Mesenchymal stem cell (in vitro differentiated cells and primary cell): ENCODE measurements around the gene HVCN1.

Experiments
- DNase-seq: peaks from one replicate; pipeline ENCODE4 v3.0.0-alpha.2; 2013
- H2AFZ ChIP-seq: one replicate; pipeline ENCODE4 v1.6.1; 2013; ENCODE audit warnings: low read depth, mild to moderate bottlenecking, control low read depth, inconsistent platforms, low read length, moderate library complexity
- H2AK5ac ChIP-seq: 2 replicates; pipeline ENCODE4 v1.6.1; 2013; ENCODE audit warnings: low read length, moderate library complexity, mild to moderate bottlenecking, inconsistent platforms; ENCODE audit not compliant: severe bottlenecking
- H2BK120ac ChIP-seq: one replicate; pipeline ENCODE4 v1.6.1; 2013; ENCODE audit warnings: low read depth, mild to moderate bottlenecking, inconsistent platforms, low read length, moderate library complexity
- H2BK12ac ChIP-seq, 2 experiments: one replicate each; pipeline ENCODE4 v1.6.1; 2013; ENCODE audit warnings: inconsistent platforms in 2 of 2, low read length in 2 of 2, mild to moderate bottlenecking in 2 of 2, moderate library complexity in 2 of 2, control low read depth in 1 of 2
- H2BK15ac ChIP-seq: one replicate; pipeline ENCODE4 v1.6.1; 2013; ENCODE audit warnings: mild to moderate bottlenecking, low read depth, inconsistent platforms; ENCODE audit not compliant: poor library complexity, severe bottlenecking
- H2BK5ac ChIP-seq: 2 replicates; pipeline ENCODE4 v1.6.1; 2013; ENCODE audit warnings: low read depth, mild to moderate bottlenecking, low read length, control low read depth, inconsistent platforms; ENCODE audit not compliant: poor library complexity, severe bottlenecking
- H3K14ac ChIP-seq, 2 experiments: one replicate each; pipeline ENCODE4 v1.6.1; 2013; ENCODE audit warnings: inconsistent platforms in 2 of 2, low read length in 2 of 2, control low read depth in 1 of 2, mild to moderate bottlenecking in 1 of 2, moderate library complexity in 1 of 2
- H3K18ac ChIP-seq, 2 experiments: one replicate each; pipeline ENCODE4 v1.6.1; 2013; ENCODE audit warnings: inconsistent platforms in 2 of 2, low read length in 2 of 2, control low read depth in 1 of 2, low read depth in 1 of 2, mild to moderate bottlenecking in 1 of 2
- H3K23ac ChIP-seq, 2 experiments: one replicate each; pipeline ENCODE4 v1.6.1; 2013; ENCODE audit warnings: inconsistent platforms in 2 of 2, low read length in 2 of 2, mild to moderate bottlenecking in 2 of 2, moderate library complexity in 2 of 2, control low read depth in 1 of 2
- H3K27ac ChIP-seq: 2 replicates; pipeline ENCODE4 v1.5.1; 2013; ENCODE audit warnings: mild to moderate bottlenecking, moderate library complexity, low read length, control low read depth, inconsistent platforms; ENCODE audit not compliant: poor library complexity, severe bottlenecking
- H3K27me3 ChIP-seq, 2 experiments: 2 replicates each; pipeline versions ENCODE4 v1.6.1 to v1.7.0; 2013; ENCODE audit warnings: low read length in 2 of 2, mild to moderate bottlenecking in 2 of 2, moderate library complexity in 2 of 2, control low read depth in 1 of 2, inconsistent platforms in 1 of 2; ENCODE audit not compliant: control insufficient read depth in 1 of 2, insufficient read depth in 1 of 2
- H3K36me3 ChIP-seq, 2 experiments: 2 replicates each; pipeline versions ENCODE4 v1.6.1 to v1.7.0; 2013; ENCODE audit warnings: low read length in 2 of 2, control low read depth in 1 of 2, inconsistent platforms in 1 of 2, low read depth in 1 of 2, mild to moderate bottlenecking in 1 of 2; ENCODE audit not compliant: insufficient read depth in 2 of 2, control insufficient read depth in 1 of 2
- H3K4ac ChIP-seq, 2 experiments: one replicate each; pipeline ENCODE4 v1.6.1; 2013; ENCODE audit warnings: inconsistent platforms in 2 of 2, low read length in 2 of 2, mild to moderate bottlenecking in 2 of 2, moderate library complexity in 2 of 2, control low read depth in 1 of 2, low read depth in 1 of 2
- H3K4me1 ChIP-seq: 2 replicates; pipeline ENCODE4 v1.6.1; 2013; ENCODE audit warnings: low read depth, low read length, control low read depth; ENCODE audit not compliant: control insufficient read depth, insufficient read depth
- H3K4me2 ChIP-seq: 2 replicates; pipeline ENCODE4 v1.6.1; 2013; ENCODE audit warnings: low read length, mild to moderate bottlenecking, inconsistent platforms; ENCODE audit not compliant: poor library complexity, severe bottlenecking
- H3K4me3 ChIP-seq, 2 experiments: 2 replicates each; pipeline versions ENCODE4 v1.5.1 to v1.7.0; 2013; ENCODE audit warnings: low read length in 2 of 2, mild to moderate bottlenecking in 2 of 2, control low read depth in 1 of 2, low read depth in 1 of 2; ENCODE audit not compliant: insufficient read depth in 1 of 2
- H3K79me1 ChIP-seq: replicated peaks from 2 replicates; pipeline ENCODE4 v1.6.1; 2013; ENCODE audit warnings: mild to moderate bottlenecking, control low read depth, low read length, inconsistent platforms; ENCODE audit not compliant: poor library complexity, severe bottlenecking
- H3K9ac ChIP-seq: 2 replicates; pipeline ENCODE4 v1.7.0; 2013; ENCODE audit warnings: mild to moderate bottlenecking, low read length, moderate library complexity
- H3K9me3 ChIP-seq: 2 replicates; pipeline ENCODE4 v1.7.0; 2013; ENCODE audit warnings: mild to moderate bottlenecking, low read length; ENCODE audit not compliant: control insufficient read depth
- H4K8ac ChIP-seq: one replicate; pipeline ENCODE4 v1.6.1; 2013; ENCODE audit warnings: inconsistent platforms, mild to moderate bottlenecking, low read length, moderate library complexity
- H4K91ac ChIP-seq: one replicate; pipeline ENCODE4 v1.6.1; 2013; ENCODE audit warnings: mild to moderate bottlenecking, low read length, inconsistent platforms
- WGBS: methylation state at CpG from one replicate; pipeline ENCODE4 v1.1.7; 2013; ENCODE audit warnings: mixed read lengths; 5-methylcytosine and 5-hydroxymethylcytosine counted together

Gene HVCN1

DNA sequence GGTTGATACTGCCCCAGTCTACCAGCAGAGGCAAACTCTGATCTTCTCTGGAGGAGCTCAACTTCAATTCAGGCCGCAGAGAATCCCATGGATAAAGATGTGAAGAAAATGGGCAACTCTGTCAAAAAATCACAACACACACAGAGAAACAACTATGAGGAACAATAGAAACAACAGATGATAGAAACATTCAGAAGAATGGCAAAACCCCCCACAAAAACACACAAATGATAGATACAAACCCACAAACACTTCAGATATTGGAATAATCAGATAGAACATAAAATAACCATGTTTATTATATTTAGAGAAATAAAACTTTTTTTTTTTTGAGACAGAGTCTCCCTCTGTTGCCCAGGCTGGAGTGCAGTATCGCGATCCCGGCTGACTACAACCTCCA is 20.0 kb upstream of the HVCN1 start:
- no peak overlapping the region for H3K23ac ChIP-seq
- no peak overlapping the region for H2BK15ac ChIP-seq
- no peak overlapping the region for H2AFZ ChIP-seq
- H3K79me1 ChIP-seq = no peaks in the 10 kb centered on the region
- no peak overlapping the region for H3K27ac ChIP-seq
- H4K8ac ChIP-seq = no peak overlapping the region
- H3K9ac ChIP-seq = no peak overlapping the region
- H2BK120ac ChIP-seq = no peak overlapping the region
- H2BK5ac ChIP-seq = no peak overlapping the region
- no peaks in the 10 kb centered on the region for H3K27me3 ChIP-seq
- H4K91ac ChIP-seq = no peak overlapping the region
- no peak overlapping the region for H3K4me3 ChIP-seq
- WGBS = 100% methylated on average over 4 of the region's 4 CpGs
- H2AK5ac ChIP-seq = no peak overlapping the region
- H3K14ac ChIP-seq = no peak overlapping the region
- H2BK12ac ChIP-seq = no peak overlapping the region
- H3K36me3 ChIP-seq = peaks cover 2 to 4% of the 10 kb centered on the region in 2 experiments
- DNase-seq = no peak
- no peak overlapping the region for H3K4me2 ChIP-seq
- no peak overlapping the region for H3K4ac ChIP-seq
- no peaks in the 10 kb centered on the region for H3K4me1 ChIP-seq
- no peak overlapping the region for H3K18ac ChIP-seq
- no peaks in the 10 kb centered on the region for H3K9me3 ChIP-seq

DNA sequence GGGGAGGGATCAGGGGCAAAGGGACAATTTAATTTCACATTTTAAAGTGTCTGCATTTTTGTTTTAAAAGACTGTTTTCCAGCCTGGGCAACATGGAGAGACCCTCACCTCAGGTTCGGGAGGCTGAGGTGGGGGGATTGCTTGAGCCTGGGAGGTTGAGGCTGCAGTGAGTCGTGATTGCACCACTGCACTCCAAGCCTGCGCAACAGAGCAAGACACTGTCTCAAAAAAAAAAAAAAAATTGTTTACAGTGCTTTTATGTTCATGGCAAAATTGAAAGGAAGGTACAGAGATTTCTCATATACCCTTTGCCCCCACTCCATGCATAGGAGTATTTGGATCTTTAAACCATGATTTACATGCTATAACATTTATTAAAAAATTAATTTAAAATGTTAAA is 16.4 kb upstream of the HVCN1 start:
- no peak overlapping the region for H2BK12ac ChIP-seq
- H3K4me2 ChIP-seq = no peak overlapping the region
- H3K4me1 ChIP-seq = no peaks in the 10 kb centered on the region
- no peaks in the 10 kb centered on the region for H3K9me3 ChIP-seq
- H3K23ac ChIP-seq = no peak overlapping the region
- H3K9ac ChIP-seq = no peak overlapping the region
- 69% methylated on average over 1 of the region's 3 CpGs for WGBS
- DNase-seq = peak; percentile 40
- H2BK120ac ChIP-seq = no peak overlapping the region
- no peak overlapping the region for H2AK5ac ChIP-seq
- H3K14ac ChIP-seq = no peak overlapping the region
- H3K4me3 ChIP-seq = no peak overlapping the region
- H3K18ac ChIP-seq = no peak overlapping the region
- no peak overlapping the region for H4K8ac ChIP-seq
- H2AFZ ChIP-seq = no peak overlapping the region
- H3K79me1 ChIP-seq = no peaks in the 10 kb centered on the region
- no peak overlapping the region for H3K27ac ChIP-seq
- H2BK5ac ChIP-seq = no peak overlapping the region
- H2BK15ac ChIP-seq = no peak overlapping the region
- H3K4ac ChIP-seq = no peak overlapping the region
- H4K91ac ChIP-seq = no peak overlapping the region
- no peaks in the 10 kb centered on the region for H3K36me3 ChIP-seq
- no peaks in the 10 kb centered on the region for H3K27me3 ChIP-seq

DNA sequence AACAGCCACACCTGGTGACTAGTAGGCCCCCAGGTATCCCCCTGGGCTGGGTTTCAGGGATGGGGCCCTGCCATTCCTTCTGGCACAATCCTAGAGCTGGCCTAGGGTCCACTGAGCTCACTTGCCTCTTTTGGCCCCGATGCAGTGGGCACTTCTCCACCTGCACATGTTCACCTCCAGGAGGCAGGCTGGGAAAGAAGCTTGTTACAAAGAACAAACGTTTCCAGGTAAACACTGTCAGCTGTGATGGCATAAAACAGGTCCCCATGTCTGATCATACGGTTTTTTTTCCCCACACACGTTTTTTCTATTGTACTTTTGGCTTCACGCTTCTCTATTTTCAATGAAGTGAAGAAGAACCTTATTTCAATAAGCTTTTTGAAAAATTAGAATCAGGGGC is 15.8 kb upstream of the HVCN1 start:
- H3K4me1 ChIP-seq = no peaks in the 10 kb centered on the region
- H3K9ac ChIP-seq = no peak overlapping the region
- no peaks in the 10 kb centered on the region for H3K27me3 ChIP-seq
- H2BK12ac ChIP-seq = no peak overlapping the region
- no peak overlapping the region for H3K14ac ChIP-seq
- no peak overlapping the region for H3K23ac ChIP-seq
- no peak overlapping the region for H3K4me2 ChIP-seq
- WGBS = 24% methylated on average over 3 of the region's 5 CpGs
- no peaks in the 10 kb centered on the region for H3K36me3 ChIP-seq
- H4K91ac ChIP-seq = no peak overlapping the region
- H2BK5ac ChIP-seq = no peak overlapping the region
- H3K79me1 ChIP-seq = no peaks in the 10 kb centered on the region
- no peak overlapping the region for H2BK15ac ChIP-seq
- no peak overlapping the region for H3K4me3 ChIP-seq
- H4K8ac ChIP-seq = peak overlapping the region; percentile 42
- no peaks in the 10 kb centered on the region for H3K9me3 ChIP-seq
- DNase-seq = no peak
- no peak overlapping the region for H3K27ac ChIP-seq
- no peak overlapping the region for H2AFZ ChIP-seq
- no peak overlapping the region for H3K4ac ChIP-seq
- H2BK120ac ChIP-seq = no peak overlapping the region
- no peak overlapping the region for H3K18ac ChIP-seq
- H2AK5ac ChIP-seq = no peak overlapping the region

DNA sequence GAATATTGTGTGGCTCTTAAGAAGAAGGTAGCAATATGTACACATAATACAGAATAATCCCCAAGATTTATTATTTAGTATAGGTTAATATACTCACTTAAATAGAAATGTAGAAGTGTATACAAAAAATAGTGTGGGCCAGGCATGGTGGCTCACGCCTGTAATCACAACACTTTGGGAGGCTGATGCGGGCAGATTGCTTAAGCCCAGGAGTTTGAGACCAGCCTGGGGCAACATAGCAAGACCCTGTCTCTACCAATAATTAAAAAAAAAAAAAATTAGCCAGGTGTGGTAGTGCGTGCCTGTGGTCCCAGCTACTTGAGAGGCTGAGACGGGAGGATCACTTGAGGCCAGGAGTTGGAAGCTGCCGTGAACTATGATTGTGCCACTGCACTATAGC is 15.3 kb upstream of the HVCN1 start:
- WGBS = 100% methylated on average over 4 of the region's 5 CpGs
- no peaks in the 10 kb centered on the region for H3K79me1 ChIP-seq

More for the DNA sequence above, 15.3 kb upstream of the HVCN1 start:
- Histone ChIP-seq H3K4ac (no peak overlapping the region), H3K14ac (no peak overlapping the region), H3K9ac (no peak overlapping the region), H3K4me2 (no peak overlapping the region), H3K36me3 (no peaks in the 10 kb centered on the region), H2BK15ac (no peak overlapping the region), H2BK5ac (no peak overlapping the region), H2BK12ac (no peak overlapping the region), H4K91ac (no peak overlapping the region), H3K27me3 (no peaks in the 10 kb centered on the region), H2AFZ (no peak overlapping the region), H3K23ac (no peak overlapping the region), H3K9me3 (no peaks in the 10 kb centered on the region), H3K27ac (no peak overlapping the region), H3K18ac (no peak overlapping the region), H4K8ac (no peak overlapping the region), H3K4me3 (no peak overlapping the region), H2BK120ac (no peak overlapping the region), H2AK5ac (no peak overlapping the region), H3K4me1 (no peaks in the 10 kb centered on the region)
- DNase-seq = no peak
